Measurements from ENCODE around the gene KIF5A. TPM values are rescaled to one million over a fixed set of nuclear protein-coding genes. Genes with fewer than 3 reads are reported as not detected.

KIF5A gene
- total and polyA plus RNA-seq, 2 of the 13 experiments (the other 11 are each of a cell fraction or from before 2014, with no cell fraction given), result 1.6 to 11.9 TPM

DNA sequence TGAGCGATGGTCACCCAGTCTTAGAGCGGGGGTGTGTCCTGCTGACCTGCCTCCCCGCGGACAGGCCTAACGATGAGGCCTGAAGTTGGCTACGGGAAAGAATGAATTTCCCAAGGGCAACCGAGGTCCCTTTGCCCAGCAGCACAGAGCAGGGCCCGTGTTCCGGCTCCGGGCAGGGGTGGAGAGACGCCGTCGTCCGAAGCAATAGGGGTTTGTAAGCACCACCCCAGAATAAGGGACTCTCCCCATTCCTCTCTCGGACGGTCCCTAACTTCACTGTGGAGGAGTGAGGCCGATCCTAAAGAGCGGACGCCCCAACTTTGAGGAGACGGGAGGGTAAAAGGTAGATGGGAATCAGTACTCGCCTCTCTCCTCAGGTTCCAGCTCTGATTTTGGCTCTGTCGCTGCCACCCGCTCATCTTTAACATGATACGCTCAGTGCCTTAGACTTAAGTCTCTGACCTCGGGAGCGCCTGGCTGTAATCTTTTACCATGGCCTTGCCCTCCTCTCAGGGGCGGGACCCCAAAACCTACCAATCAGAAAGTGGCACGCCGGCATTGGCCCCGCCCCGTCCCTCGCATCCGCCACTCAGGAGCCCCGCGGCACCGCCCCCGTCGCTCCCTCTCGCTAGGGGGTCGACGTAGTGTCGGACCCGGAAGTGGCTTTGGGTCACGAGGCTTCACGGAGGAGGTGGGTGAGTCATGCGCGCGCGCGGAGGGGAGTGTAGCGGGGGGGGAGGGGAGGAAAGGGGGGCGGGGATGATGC, 29.6 kb upstream of the KIF5A start, which contains the start of gene DDIT3 (continued):
- TF ChIP-seq, protein P1, sequence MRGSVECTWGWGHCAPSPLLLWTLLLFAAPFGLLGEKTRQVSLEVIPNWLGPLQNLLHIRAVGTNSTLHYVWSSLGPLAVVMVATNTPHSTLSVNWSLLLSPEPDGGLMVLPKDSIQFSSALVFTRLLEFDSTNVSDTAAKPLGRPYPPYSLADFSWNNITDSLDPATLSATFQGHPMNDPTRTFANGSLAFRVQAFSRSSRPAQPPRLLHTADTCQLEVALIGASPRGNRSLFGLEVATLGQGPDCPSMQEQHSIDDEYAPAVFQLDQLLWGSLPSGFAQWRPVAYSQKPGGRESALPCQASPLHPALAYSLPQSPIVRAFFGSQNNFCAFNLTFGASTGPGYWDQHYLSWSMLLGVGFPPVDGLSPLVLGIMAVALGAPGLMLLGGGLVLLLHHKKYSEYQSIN (CRISPR knock-in tag; IDR thresholded peaks at IDR 0.05; ENCODE audit: borderline replicate concordance), result no peak
- no peak for TF ChIP-seq SNAI1 (CRISPR knock-in tag; IDR thresholded peaks at IDR 0.05; ENCODE audit: borderline replicate concordance)
- peak; percentile 73; the same call in 1 of the 2 replicates for TF ChIP-seq SMAD9 (CRISPR knock-in tag; IDR thresholded peaks at IDR 0.05)
- TF ChIP-seq ZNF12 (CRISPR knock-in tag; IDR thresholded peaks at IDR 0.05), result peak; percentile 76; the same call in 1 of the 2 replicates
- TF ChIP-seq, protein P2, sequence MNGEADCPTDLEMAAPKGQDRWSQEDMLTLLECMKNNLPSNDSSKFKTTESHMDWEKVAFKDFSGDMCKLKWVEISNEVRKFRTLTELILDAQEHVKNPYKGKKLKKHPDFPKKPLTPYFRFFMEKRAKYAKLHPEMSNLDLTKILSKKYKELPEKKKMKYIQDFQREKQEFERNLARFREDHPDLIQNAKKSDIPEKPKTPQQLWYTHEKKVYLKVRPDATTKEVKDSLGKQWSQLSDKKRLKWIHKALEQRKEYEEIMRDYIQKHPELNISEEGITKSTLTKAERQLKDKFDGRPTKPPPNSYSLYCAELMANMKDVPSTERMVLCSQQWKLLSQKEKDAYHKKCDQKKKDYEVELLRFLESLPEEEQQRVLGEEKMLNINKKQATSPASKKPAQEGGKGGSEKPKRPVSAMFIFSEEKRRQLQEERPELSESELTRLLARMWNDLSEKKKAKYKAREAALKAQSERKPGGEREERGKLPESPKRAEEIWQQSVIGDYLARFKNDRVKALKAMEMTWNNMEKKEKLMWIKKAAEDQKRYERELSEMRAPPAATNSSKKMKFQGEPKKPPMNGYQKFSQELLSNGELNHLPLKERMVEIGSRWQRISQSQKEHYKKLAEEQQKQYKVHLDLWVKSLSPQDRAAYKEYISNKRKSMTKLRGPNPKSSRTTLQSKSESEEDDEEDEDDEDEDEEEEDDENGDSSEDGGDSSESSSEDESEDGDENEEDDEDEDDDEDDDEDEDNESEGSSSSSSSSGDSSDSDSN (CRISPR knock-in tag; IDR thresholded peaks at IDR 0.05), result peak; percentile 51; the same call in 1 of the 2 replicates
- TF ChIP-seq ZBTB1 (CRISPR knock-in tag; IDR thresholded peaks at IDR 0.05; ENCODE audit: borderline replicate concordance), result no peak
- TF ChIP-seq ZNF331 (CRISPR knock-in tag; IDR thresholded peaks at IDR 0.05), result peak; percentile 70
- peak; percentile 57; the same call in 1 of the 2 replicates for TF ChIP-seq YEATS4 (CRISPR knock-in tag; IDR thresholded peaks at IDR 0.05; ENCODE audit: borderline replicate concordance)
- TF ChIP-seq FOSL2 (CRISPR knock-in tag; IDR thresholded peaks at IDR 0.05), result peak; percentile 91
- TF ChIP-seq ZNF75D (CRISPR knock-in tag; IDR thresholded peaks at IDR 0.05; ENCODE audit: borderline replicate concordance), result no peak
- TF ChIP-seq, protein P3, sequence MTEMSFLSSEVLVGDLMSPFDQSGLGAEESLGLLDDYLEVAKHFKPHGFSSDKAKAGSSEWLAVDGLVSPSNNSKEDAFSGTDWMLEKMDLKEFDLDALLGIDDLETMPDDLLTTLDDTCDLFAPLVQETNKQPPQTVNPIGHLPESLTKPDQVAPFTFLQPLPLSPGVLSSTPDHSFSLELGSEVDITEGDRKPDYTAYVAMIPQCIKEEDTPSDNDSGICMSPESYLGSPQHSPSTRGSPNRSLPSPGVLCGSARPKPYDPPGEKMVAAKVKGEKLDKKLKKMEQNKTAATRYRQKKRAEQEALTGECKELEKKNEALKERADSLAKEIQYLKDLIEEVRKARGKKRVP (CRISPR knock-in tag; IDR thresholded peaks at IDR 0.05), result peak in 1 of 2 experiments; percentile 91; a peak in 1 of 4 replicates
- TF ChIP-seq POGZ (CRISPR knock-in tag; IDR thresholded peaks at IDR 0.05), result 0 out of 2 replicates have a peak, but pooled peaks have one; percentile 34
- TF ChIP-seq, protein P4, sequence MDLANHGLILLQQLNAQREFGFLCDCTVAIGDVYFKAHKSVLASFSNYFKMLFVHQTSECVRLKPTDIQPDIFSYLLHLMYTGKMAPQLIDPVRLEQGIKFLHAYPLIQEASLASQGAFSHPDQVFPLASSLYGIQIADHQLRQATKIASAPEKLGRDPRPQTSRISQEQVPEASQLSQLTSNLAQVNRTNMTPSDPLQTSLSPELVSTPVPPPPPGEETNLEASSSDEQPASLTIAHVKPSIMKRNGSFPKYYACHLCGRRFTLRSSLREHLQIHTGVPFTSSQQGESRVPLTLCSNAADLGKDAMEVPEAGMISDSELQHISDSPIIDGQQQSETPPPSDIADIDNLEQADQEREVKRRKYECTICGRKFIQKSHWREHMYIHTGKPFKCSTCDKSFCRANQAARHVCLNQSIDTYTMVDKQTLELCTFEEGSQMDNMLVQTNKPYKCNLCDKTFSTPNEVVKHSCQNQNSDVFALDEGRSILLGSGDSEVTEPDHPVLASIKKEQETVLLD (CRISPR knock-in tag; IDR thresholded peaks at IDR 0.05; ENCODE audit: low read depth), result peak; percentile 94
- peak; percentile 70; the same call in 1 of the 2 replicates for TF ChIP-seq HDAC1 (CRISPR knock-in tag; IDR thresholded peaks at IDR 0.05)
- peak; percentile 21; the same call in 1 of the 2 replicates for TF ChIP-seq ZNF263 (CRISPR knock-in tag; IDR thresholded peaks at IDR 0.05)
- 0 out of 2 replicates have a peak, but pooled peaks have one; percentile 39 for TF ChIP-seq CHCHD3 (CRISPR knock-in tag; IDR thresholded peaks at IDR 0.05)
- peak; percentile 57; the same call in 1 of the 2 replicates for TF ChIP-seq ETV5 (CRISPR knock-in tag; IDR thresholded peaks at IDR 0.05; ENCODE audit: borderline replicate concordance)
- TF ChIP-seq NFKB2 (CRISPR knock-in tag; IDR thresholded peaks at IDR 0.05; ENCODE audit: borderline replicate concordance), result 0 out of 2 replicates have a peak, but pooled peaks have one; percentile 26
- TF ChIP-seq KLF6 (CRISPR knock-in tag; IDR thresholded peaks at IDR 0.05), result peak; percentile 66
- 0 out of 2 replicates have a peak, but pooled peaks have one; percentile 53 for TF ChIP-seq SATB2 (CRISPR knock-in tag; IDR thresholded peaks at IDR 0.05)
